HL-60 (cell line): Measurements from ENCODE around the gene PEX13.

ENCODE experiments used
- CTCF ChIP-seq: IDR thresholded peaks from one replicate; pipeline ENCODE4 v1.5.1; 2011; ENCODE audit warnings: low read length, control low read depth, inconsistent platforms; ENCODE audit not compliant: insufficient read depth
- POLR2AphosphoS5 ChIP-seq: IDR thresholded peaks from 2 replicates; pipeline ENCODE4 v1.6.1; 2012; ENCODE audit warnings: low read depth

- TF ChIP-seq CTCF: no peak
- no peak for TF ChIP-seq POLR2AphosphoS5
These were observed 30.5 kb upstream of the PEX13 start for GRCh38 chr2:60987041-60987440.
